HUES48 (cell line): ENCODE data around the gene POLA1.
"Not testable (repeated sequence)": the region's sequence is repeated elsewhere in the genome, so short reads cannot be mapped to it uniquely, and the experiment has no call there.

ENCODE experiments used
- H3K27ac ChIP-seq: one replicate; pipeline ENCODE4 v1.7.0; 2013; ENCODE audit warnings: low read depth, low read length, inconsistent platforms
- H3K27me3 ChIP-seq: 2 replicates; pipeline ENCODE4 v1.6.1; 2013; ENCODE audit warnings: mild to moderate bottlenecking, low read length; ENCODE audit not compliant: control insufficient read depth, insufficient read depth
- H3K36me3 ChIP-seq: 2 replicates; pipeline ENCODE4 v1.6.1; 2013; ENCODE audit warnings: low read length; ENCODE audit not compliant: control insufficient read depth, insufficient read depth
- H3K4me1 ChIP-seq: 2 replicates; pipeline ENCODE4 v1.6.1; 2013; ENCODE audit warnings: mild to moderate bottlenecking, low read length; ENCODE audit not compliant: control insufficient read depth, insufficient read depth
- H3K4me3 ChIP-seq: 2 replicates; pipeline ENCODE4 v1.5.1; 2013; ENCODE audit warnings: mild to moderate bottlenecking, low read depth, low read length
- H3K9ac ChIP-seq: 2 replicates; pipeline ENCODE4 v1.6.1; 2013; ENCODE audit warnings: mild to moderate bottlenecking, low read depth, low read length, moderate library complexity
- H3K9me3 ChIP-seq: 2 replicates; pipeline ENCODE4 v1.6.1; 2013; ENCODE audit warnings: low read length; ENCODE audit not compliant: control insufficient read depth, insufficient read depth

The POLA1 gene

GRCh38 chrX:24796204-24796603, 102.5 kb downstream of the POLA1 start:
- Histone ChIP-seq H3K4me1 (peaks cover 8% of the 10 kb centered on the region; the same call in 1 of the 2 replicates), H3K9me3 (no peaks in the 10 kb centered on the region), H3K27ac (no peak overlapping the region), H3K9ac (no peak overlapping the region), H3K4me3 (no peak overlapping the region), H3K36me3 (peaks cover 39% of the 10 kb centered on the region; the same call in 1 of the 2 replicates), H3K27me3 (0 out of 2 replicates have a peak, but pooled peaks cover 5% of the 10 kb centered on the region)

- peaks cover 29% of the 10 kb centered on the region; the same call in 1 of the 2 replicates for H3K36me3 ChIP-seq
- no peak overlapping the region for H3K27ac ChIP-seq
- 0 out of 2 replicates have a peak, but pooled peaks cover 5% of the 10 kb centered on the region for H3K27me3 ChIP-seq
Observed at GRCh38 chrX:24799078-24799477, 105.4 kb downstream of the POLA1 start.

GRCh38 chrX:24799565-24799964, 105.8 kb downstream of the POLA1 start:
- Histone ChIP-seq H3K4me3 (no peak overlapping the region), H3K9me3 (no peaks in the 10 kb centered on the region), H3K4me1 (peaks cover 8% of the 10 kb centered on the region; the same call in 1 of the 2 replicates), H3K27me3 (0 out of 2 replicates have a peak, but pooled peaks cover 5% of the 10 kb centered on the region), H3K36me3 (peaks cover 27% of the 10 kb centered on the region; the same call in 1 of the 2 replicates), H3K9ac (no peak overlapping the region), H3K27ac (no peak overlapping the region)

More at GRCh38 chrX:24799078-24799477, 105.4 kb downstream of the POLA1 start:
- H3K4me3 ChIP-seq = no peak overlapping the region
- H3K4me1 ChIP-seq = peaks cover 8% of the 10 kb centered on the region; the same call in 1 of the 2 replicates
- H3K9me3 ChIP-seq = no peaks in the 10 kb centered on the region
- no peak overlapping the region for H3K9ac ChIP-seq

- no peaks in the 10 kb centered on the region for H3K9me3 ChIP-seq
- no peaks in the 10 kb centered on the region for H3K4me1 ChIP-seq
- H3K4me3 ChIP-seq = no peak overlapping the region
- H3K9ac ChIP-seq = no peak overlapping the region
- no peaks in the 10 kb centered on the region for H3K27me3 ChIP-seq
- H3K36me3 ChIP-seq = peaks cover 35% of the 10 kb centered on the region
- no peak overlapping the region for H3K27ac ChIP-seq
Observed at GRCh38 chrX:24805201-24805600, 111.5 kb downstream of the POLA1 start.

GRCh38 chrX:24819807-24820206, 126.1 kb downstream of the POLA1 start:
- H3K27me3 ChIP-seq, H3K9me3 ChIP-seq, H3K4me1 ChIP-seq, H3K4me3 ChIP-seq, H3K27ac ChIP-seq, H3K9ac ChIP-seq: not testable (repeated sequence)
- peaks cover 75% of the 10 kb centered on the region for H3K36me3 ChIP-seq

- Histone ChIP-seq H3K4me3 (no peak overlapping the region), H3K36me3 (peaks cover 81% of the 10 kb centered on the region), H3K9ac (no peak overlapping the region), H3K27ac (no peak overlapping the region), H3K27me3 (no peaks in the 10 kb centered on the region; the same call in 1 of the 2 replicates), H3K9me3 (no peaks in the 10 kb centered on the region), H3K4me1 (no peaks in the 10 kb centered on the region)
Observed at GRCh38 chrX:24828147-24828546, 134.4 kb downstream of the POLA1 start.

- no peak overlapping the region for H3K27ac ChIP-seq
- H3K4me3 ChIP-seq = no peak overlapping the region
- no peaks in the 10 kb centered on the region for H3K4me1 ChIP-seq
- no peak overlapping the region for H3K9ac ChIP-seq
- H3K36me3 ChIP-seq = peaks cover 82% of the 10 kb centered on the region
- no peaks in the 10 kb centered on the region; the same call in 1 of the 2 replicates for H3K27me3 ChIP-seq
- H3K9me3 ChIP-seq = no peaks in the 10 kb centered on the region
Observed at GRCh38 chrX:24828600-24828999, 134.9 kb downstream of the POLA1 start.

GRCh38 chrX:24833695-24834094, 140.0 kb downstream of the POLA1 start:
- peaks cover 45% of the 10 kb centered on the region for H3K36me3 ChIP-seq
- no peaks in the 10 kb centered on the region for H3K9me3 ChIP-seq
- H3K4me3 ChIP-seq = no peak overlapping the region
- H3K9ac ChIP-seq = no peak overlapping the region
- no peak overlapping the region for H3K27ac ChIP-seq
- H3K4me1 ChIP-seq = peaks cover under 1% of the 10 kb centered on the region; the same call in 1 of the 2 replicates
- H3K27me3 ChIP-seq = no peaks in the 10 kb centered on the region

GRCh38 chrX:24837966-24838365, 144.2 kb downstream of the POLA1 start:
- no peaks in the 10 kb centered on the region for H3K27me3 ChIP-seq

GRCh38 chrX:24838629-24839028, 144.9 kb downstream of the POLA1 start:
- Histone ChIP-seq H3K27ac (no peak overlapping the region), H3K4me3 (no peak overlapping the region), H3K4me1 (peaks cover 19% of the 10 kb centered on the region), H3K27me3 (no peaks in the 10 kb centered on the region), H3K9me3 (no peaks in the 10 kb centered on the region), H3K36me3 (peaks cover 23% of the 10 kb centered on the region), H3K9ac (no peak overlapping the region)

More at GRCh38 chrX:24837966-24838365, 144.2 kb downstream of the POLA1 start:
- Histone ChIP-seq H3K9me3 (no peaks in the 10 kb centered on the region), H3K4me3 (no peak overlapping the region), H3K9ac (no peak overlapping the region), H3K36me3 (peaks cover 20% of the 10 kb centered on the region), H3K27ac (no peak overlapping the region), H3K4me1 (peaks cover 19% of the 10 kb centered on the region)

GRCh38 chrX:24839331-24839730, 145.6 kb downstream of the POLA1 start:
- H3K9me3 ChIP-seq = no peaks in the 10 kb centered on the region
- no peak overlapping the region for H3K4me3 ChIP-seq
- H3K9ac ChIP-seq = no peak overlapping the region
- peaks cover 30% of the 10 kb centered on the region for H3K36me3 ChIP-seq
- H3K4me1 ChIP-seq = peaks cover 19% of the 10 kb centered on the region
- no peak overlapping the region for H3K27ac ChIP-seq
- no peaks in the 10 kb centered on the region for H3K27me3 ChIP-seq
